MG63 (cell line): ENCODE results near the gene ZNF776. TPM values are rescaled to one million over a fixed set of nuclear protein-coding genes. Genes with fewer than 3 reads are reported as not detected.
A peak's percentile ranks its signal among the peaks of the same experiment; 100 is the strongest.
"Not testable (repeated sequence)": the region's sequence is repeated elsewhere in the genome, so short reads cannot be mapped to it uniquely, and the experiment has no call there.

Source experiments
- DNase-seq: peaks from one replicate; pipeline ENCODE4 v3.0.0-alpha.2; 2020
- H3K27me3 ChIP-seq: fragments of 250-450 bp; sonication (Bioruptor Pico); 2 replicates; pipeline ENCODE4 v1.5.1; 2020; ENCODE audit warnings: mild to moderate bottlenecking, moderate library complexity
- H3K36me3 ChIP-seq: fragments of 250-450 bp; sonication (Bioruptor Pico); 2 replicates; pipeline ENCODE4 v1.5.1; 2020; ENCODE audit warnings: mild to moderate bottlenecking, moderate library complexity
- H3K4me3 ChIP-seq: fragments of 250-450 bp; sonication (Bioruptor Pico); 2 replicates; pipeline ENCODE4 v1.5.1; 2020; ENCODE audit warnings: mild to moderate bottlenecking, moderate library complexity
- H3K9me3 ChIP-seq: fragments of 250-450 bp; sonication (Bioruptor Pico); 2 replicates; pipeline ENCODE4 v1.5.1; 2020; ENCODE audit warnings: mild to moderate bottlenecking, moderate library complexity
- total RNA-seq: library from RNA; depleted of rRNA; stranded (reverse); fragments of >200 nt; shearing (Covaris generic); gene quantifications from 2 replicates; pipeline ENCODE4 v1.2.3, GENCODE V29; 2014; ENCODE audit warnings: low replicate concordance; rRNA removed

The ZNF776 gene
- 7.7 and 10.0 TPM in 2 replicates for total RNA-seq

DNA sequence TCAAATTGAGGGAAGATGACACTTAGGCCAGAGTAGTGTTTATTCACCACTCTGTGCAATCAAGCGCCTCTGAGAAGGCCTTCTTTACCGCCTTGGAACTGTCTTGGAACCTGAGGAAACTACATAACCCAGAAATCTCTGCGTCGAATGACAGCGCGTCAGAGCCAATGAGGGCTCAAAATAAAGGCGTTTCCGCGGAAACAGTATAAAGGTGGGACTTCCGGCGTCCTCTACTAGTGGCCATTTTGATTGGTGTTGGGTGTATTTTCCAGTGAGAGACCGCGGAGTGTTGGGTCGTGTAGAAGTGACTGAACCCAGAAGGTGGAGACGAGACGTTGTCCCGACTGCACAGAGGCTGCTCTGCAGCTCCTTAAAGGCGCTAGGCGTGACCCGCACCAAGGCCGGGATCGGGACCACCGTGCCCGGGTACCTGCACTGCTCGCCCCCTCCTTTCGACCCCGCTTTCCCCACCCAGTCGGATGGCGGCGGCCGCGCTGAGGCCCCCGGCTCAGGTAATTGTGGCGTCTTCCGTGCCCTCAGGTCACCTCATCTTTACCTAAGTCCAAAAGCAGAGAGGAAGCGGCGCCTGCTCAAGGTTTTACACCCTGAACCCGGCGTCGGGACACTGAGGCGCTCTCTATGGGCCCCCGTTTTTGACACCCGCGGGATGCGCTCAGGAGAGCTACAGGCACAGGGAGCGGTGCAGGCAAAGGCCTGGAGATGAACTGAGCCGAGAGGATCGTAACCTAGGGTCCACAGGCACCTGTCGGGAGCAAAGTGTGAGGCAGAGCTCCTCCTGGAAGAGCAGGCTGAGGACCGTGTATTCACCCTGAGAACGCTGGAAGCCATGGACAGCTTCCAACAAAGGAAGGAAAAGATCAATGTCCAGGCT is at the start of gene ZNF776:
ZNF776 (plus strand) TSS at position 236 of the 892 bp plus-strand sequence; CDS start at position 480, 244 bp downstream.
- Histone ChIP-seq H3K4me3 (peak within 1 kb of the TSS; percentile 87), H3K36me3 (peaks cover 42% of the 10 kb centered on the region), H3K9me3 (peaks cover 31% of the 10 kb centered on the region), H3K27me3 (no peaks in the 10 kb centered on the region)
- DNase-seq: peak; percentile 84

DNA sequence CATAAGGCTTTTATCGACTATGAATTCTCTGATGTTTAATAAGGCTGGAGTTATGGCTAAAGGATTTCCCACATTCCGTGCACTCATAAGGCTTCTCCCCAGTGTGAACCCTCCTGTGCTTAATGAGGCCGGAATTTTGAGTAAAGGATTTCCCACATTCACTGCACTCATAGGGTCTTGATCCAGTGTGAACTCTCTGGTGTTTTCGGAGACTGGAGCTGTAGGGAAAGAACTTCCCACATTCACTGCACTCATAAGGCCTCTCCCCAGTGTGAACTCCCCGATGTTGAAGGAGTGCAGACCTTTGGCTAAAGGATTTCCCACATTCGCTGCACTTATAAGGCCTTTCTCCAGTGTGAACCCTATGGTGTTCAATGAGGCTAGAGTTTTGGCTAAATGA is 45.0 kb upstream of the ZNF776 start:
- DNase-seq: no peak
- H3K9me3 ChIP-seq: peaks cover 45% of the 10 kb centered on the region
- H3K36me3 ChIP-seq: no peaks in the 10 kb centered on the region
- no peaks in the 10 kb centered on the region for H3K27me3 ChIP-seq
- no peak overlapping the region for H3K4me3 ChIP-seq

DNA sequence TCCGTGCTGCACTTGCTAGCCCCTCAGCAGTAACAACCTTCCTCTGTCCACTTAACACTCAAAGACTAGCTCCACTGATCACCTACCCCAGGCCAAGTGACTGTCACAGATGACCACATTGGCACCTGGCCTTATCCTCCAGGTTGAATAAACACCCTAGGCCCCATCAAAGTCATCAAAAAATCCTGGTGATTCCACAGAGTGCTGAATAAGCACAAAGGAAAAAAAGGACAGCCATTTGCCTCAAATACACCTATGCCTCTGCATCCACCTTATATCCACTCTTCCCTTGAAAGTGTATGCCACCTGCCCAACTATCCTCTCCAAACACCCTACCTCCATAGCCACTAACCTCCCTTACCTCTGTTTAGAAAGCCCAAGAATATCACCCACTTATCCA is 40.3 kb upstream of the ZNF776 start:
- Histone ChIP-seq H3K9me3 (peaks cover 28% of the 10 kb centered on the region), H3K4me3 (no peak overlapping the region), H3K36me3 (no peaks in the 10 kb centered on the region), H3K27me3 (no peaks in the 10 kb centered on the region)
- DNase-seq: no peak

DNA sequence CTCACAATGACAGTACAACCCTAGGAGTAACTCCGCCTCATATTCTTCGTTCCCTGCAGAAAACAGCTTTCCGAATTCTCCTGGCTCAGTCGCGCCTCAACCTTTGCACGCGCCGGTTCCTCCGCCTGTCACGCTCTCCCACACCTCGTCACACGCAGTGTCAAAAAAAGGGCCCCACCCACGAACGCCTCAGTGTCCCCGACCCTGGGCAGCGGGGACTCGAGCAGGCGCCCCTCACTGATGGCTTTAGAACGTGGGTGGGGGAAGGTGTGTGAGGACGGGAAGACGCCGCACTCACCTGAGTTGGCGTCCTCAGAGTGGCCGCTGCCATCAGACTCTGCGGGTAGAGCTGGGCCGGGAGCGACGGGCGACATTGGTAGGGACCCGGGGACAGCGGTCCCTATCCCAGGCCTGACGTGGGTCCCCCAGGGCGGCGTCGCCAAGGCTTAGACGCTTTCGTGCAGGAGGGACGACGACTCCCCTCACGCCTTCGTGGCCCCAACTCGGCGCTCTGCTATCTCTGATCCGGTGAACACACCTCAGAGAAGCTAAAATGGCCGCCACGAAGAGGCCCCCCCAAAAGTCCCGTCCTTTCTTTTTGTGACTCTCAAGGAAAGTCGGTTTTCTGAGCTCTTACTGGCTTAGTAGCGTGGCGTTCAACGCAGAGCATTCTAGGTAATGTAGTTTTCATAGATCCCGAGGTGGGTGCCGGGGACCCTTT is 37.8 kb upstream of the ZNF776 start, which contains the start of gene ZNF154:
ZNF154 (minus strand) TSS at position 564 of the 721 bp plus-strand sequence; CDS start at position 331, 233 bp downstream.
- Histone ChIP-seq H3K27me3 (no peaks in the 10 kb centered on the region), H3K36me3 (no peaks in the 10 kb centered on the region), H3K9me3 (peaks cover 24% of the 10 kb centered on the region), H3K4me3 (no peak within 1 kb of the TSS)
- DNase-seq: no peak

DNA sequence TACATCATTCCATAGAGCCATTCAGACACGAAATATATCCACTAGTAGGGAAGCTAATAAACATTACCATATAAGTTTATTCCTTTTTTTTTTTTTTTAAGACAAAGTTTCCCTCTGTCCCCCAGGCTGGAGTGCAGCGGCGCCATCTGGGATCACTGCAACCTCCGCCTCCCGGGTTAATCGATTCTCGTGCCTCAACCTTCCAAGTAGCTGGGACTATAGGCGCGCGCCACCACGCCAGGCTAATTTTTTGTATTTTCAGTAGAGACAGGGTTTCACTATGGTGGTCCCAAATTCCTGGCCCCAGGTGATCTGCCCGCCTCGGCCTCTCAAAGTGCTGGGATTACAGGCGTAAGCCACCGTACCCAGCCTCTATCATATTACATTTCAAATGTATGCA is 37.0 kb upstream of the ZNF776 start:
- DNase-seq: no peak
- no peaks in the 10 kb centered on the region for H3K27me3 ChIP-seq
- no peaks in the 10 kb centered on the region for H3K36me3 ChIP-seq
- no peak overlapping the region for H3K4me3 ChIP-seq
- H3K9me3 ChIP-seq: peaks cover 23% of the 10 kb centered on the region

DNA sequence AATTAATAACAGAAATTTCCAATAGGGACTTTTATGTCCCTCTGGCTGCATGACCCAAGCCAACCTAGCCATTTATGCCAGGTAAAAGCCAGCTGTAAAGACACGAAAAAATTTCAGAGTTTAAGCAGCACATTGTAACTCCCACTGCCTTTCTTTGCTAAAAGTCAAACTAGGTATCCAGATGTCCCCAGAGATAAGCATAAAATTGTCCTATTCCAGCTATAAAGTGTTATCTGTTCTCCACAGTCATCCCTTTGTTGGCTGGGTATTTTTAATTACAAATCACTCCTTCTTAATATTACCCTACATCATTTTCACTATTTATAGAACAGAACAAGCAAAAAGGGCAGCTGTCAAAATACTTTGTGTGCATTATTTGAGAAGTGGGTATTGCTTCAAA is 34.4 kb upstream of the ZNF776 start:
- peaks cover 26% of the 10 kb centered on the region for H3K9me3 ChIP-seq
- no peak for DNase-seq
- H3K36me3 ChIP-seq: no peaks in the 10 kb centered on the region
- H3K27me3 ChIP-seq: no peaks in the 10 kb centered on the region
- H3K4me3 ChIP-seq: no peak overlapping the region

DNA sequence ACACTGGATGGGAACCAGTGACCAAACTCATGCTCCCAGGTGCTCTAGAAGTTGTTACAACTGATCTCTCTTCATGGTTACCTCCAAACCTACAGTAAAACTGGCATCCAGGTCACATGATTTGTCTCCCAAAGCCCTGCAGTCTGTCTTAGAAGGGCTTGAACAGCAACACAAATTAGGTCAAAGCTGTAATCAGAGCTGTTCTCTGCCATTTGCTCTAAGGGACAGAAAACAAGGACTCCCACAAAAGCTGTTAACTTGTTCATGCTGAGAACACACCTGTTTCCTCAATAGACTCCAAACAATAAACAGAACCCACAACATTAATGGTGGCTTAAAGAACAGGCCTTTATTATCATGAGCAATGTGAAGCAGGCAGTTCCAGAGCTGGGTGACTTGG is 27.2 kb upstream of the ZNF776 start:
- H3K4me3 ChIP-seq: no peak overlapping the region
- H3K36me3 ChIP-seq: peaks cover 4% of the 10 kb centered on the region
- DNase-seq: no peak
- H3K27me3 ChIP-seq: no peaks in the 10 kb centered on the region
- peaks cover 39% of the 10 kb centered on the region for H3K9me3 ChIP-seq

DNA sequence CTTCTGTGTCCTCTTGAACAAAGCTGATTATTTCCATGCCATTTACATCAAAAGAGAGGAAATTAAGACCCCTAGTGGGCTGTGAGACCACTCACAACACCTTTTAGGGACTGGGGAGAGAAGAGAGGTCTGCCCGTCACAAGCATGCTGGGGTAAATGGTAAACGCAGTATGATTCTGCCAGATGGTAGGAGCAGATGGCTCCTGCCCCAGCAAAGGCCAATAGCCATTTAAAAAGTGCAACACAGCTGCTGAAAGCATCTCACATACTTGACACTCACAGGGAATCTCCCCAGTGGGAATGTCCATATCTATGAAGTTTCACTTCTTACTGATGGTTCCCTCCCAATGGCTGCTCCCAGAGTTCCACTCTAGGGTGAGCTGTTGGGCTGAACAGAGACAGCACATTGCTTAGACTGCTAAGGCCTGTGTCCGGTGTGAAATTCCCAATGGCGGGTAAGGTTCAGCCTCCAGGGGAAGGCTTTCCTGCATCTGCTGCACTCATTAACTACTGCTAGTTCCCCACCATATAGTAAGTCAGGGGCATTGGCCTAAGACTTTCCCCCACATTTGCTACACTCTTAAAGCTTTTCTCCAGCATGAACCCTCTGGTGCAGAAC is 26.6 kb upstream of the ZNF776 start:
- DNase-seq: no peak
- Histone ChIP-seq H3K9me3 (peaks cover 38% of the 10 kb centered on the region), H3K27me3 (no peaks in the 10 kb centered on the region), H3K36me3 (peaks cover 4% of the 10 kb centered on the region), H3K4me3 (no peak overlapping the region)

DNA sequence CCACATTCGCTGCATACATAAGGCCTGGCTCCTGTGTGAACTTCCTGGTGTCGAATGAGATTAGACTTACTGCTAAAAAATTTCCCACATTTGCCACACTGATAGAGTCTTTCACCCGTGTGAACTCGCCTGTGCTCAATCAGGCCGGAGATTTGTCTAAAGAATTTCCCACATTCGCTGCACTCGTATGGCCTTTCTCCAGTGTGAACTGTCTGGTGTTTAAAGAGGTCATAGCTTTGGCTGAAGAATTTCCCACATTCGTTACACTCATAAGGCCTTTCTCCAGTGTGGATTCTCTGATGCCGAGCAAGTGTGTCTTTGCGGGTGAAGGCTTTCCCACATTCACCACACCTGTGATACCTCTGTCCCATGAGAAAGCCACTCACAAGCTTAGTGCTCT is 25.7 kb upstream of the ZNF776 start:
- peaks cover 4% of the 10 kb centered on the region for H3K36me3 ChIP-seq
- H3K9me3 ChIP-seq: peaks cover 41% of the 10 kb centered on the region
- no peak for DNase-seq
- H3K27me3 ChIP-seq: no peaks in the 10 kb centered on the region
- H3K4me3 ChIP-seq: no peak overlapping the region

DNA sequence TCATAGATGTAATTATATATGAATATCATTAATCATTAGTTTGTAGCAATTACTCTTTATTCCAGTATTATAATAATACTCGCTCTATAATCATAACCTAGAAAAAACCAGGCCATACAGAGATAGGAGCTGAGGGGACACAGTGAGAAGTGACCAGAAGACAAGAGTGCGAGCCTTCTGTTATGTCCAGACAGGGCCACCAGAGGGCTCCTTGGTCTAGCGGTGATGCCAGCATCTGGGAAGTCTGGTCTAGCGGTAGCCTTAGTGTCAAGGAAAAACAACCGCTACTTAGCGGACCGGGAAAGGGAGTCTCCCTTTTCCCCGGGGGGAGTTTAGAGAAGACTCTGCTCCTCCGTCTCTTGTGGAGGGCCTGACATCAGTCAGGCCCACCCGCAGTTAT is 8.3 kb upstream of the ZNF776 start:
- H3K4me3 ChIP-seq, H3K36me3 ChIP-seq, DNase-seq, H3K27me3 ChIP-seq: not testable (repeated sequence)
- peaks cover 30% of the 10 kb centered on the region for H3K9me3 ChIP-seq

DNA sequence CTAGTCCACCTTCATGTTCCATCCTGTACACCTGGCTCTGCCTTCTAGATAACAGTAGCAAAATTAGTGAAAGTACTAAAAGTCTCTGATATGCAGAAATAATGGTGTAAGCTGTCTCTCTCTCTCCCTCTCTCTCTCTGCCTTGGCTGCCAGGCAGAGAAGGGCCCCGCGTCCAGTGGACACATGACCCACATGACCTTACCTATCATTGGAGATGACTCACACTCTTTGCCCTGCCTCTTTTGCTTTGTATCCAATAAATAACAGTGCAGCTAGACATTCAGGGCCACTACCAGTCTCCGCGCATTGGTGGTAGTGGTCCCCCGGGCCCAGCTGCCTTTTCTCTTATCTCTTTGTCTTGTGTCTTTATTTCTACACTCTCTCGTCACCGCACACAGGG is 7.8 kb upstream of the ZNF776 start:
- not testable (repeated sequence) for DNase-seq, H3K36me3 ChIP-seq, H3K27me3 ChIP-seq

DNA sequence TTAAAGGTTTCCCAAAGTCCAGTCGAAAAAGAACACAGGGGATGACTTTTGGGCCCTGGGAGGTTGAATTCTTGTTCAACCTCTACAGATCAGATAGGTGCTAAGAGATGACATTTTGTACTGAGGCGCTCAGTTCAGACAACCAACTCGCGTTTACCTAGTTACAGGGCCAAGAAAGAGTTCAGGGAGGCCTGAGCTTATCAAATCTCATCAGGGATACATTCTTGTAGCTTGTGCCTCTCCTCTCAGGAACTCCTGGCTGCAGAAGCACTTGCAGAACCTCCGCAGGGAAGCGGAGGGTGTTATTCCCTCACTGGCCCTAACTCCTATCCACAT is 825 bp downstream of the ZNF776 start:
- DNase-seq: no peak
- peak overlapping the region; percentile 87 for H3K4me3 ChIP-seq
- H3K36me3 ChIP-seq: peaks cover 48% of the 10 kb centered on the region
- no peaks in the 10 kb centered on the region for H3K27me3 ChIP-seq
- H3K9me3 ChIP-seq: peaks cover 29% of the 10 kb centered on the region

More for the DNA sequence above, 7.8 kb upstream of the ZNF776 start:
- not testable (repeated sequence) for H3K4me3 ChIP-seq
- H3K9me3 ChIP-seq: peaks cover 26% of the 10 kb centered on the region

DNA sequence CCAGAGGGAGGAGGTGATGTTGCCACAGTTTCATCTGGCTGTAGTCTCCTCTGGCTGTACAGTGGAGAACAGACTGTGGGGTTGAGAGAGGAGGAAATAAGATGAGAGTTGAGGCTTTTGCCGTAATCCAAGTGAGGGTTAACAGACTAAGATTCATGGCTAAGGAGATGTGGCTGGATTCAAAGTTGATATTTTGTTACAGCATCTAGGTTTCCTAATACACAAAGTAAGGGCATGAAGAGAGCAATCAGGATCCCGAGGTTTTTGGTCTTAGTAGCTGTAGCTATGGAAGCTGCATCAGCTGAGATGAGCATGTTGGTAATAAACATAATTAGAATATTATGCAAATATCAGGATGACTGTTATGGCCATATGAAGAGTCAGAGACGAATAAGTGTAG is 1.4 kb downstream of the ZNF776 start:
- H3K9me3 ChIP-seq: peaks cover 34% of the 10 kb centered on the region
- H3K27me3 ChIP-seq: no peaks in the 10 kb centered on the region
- peaks cover 54% of the 10 kb centered on the region for H3K36me3 ChIP-seq
- DNase-seq: no peak
- H3K4me3 ChIP-seq: no peak overlapping the region

DNA sequence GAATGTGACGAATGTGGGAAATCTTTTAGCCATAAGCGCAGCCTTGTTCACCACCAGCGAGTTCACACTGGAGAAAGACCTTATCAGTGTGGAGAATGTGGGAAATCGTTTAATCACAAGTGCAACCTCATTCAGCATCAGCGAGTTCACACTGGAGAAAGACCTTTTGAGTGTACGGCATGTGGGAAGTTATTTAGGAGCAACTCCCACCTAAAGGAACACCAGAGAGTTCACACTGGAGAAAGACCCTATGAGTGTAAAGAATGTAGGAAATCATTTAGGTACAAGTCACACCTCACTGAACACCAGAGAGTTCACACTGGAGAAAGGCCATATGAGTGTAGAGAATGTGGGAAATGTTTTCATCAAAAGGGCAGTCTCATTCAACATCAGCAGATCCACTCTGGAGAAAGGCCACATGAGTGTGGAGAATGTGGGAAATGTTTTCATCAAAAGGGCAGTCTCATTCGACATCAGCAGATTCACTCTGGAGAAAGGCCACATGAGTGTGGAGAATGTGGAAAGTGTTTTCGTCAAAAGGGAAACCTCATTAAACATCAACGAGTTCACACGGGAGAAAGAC is 7.6 kb downstream of the ZNF776 start:
- no peak for DNase-seq
- H3K27me3 ChIP-seq: no peaks in the 10 kb centered on the region
- H3K36me3 ChIP-seq: peaks cover 97% of the 10 kb centered on the region
- peaks cover 44% of the 10 kb centered on the region for H3K9me3 ChIP-seq
- no peak overlapping the region for H3K4me3 ChIP-seq

DNA sequence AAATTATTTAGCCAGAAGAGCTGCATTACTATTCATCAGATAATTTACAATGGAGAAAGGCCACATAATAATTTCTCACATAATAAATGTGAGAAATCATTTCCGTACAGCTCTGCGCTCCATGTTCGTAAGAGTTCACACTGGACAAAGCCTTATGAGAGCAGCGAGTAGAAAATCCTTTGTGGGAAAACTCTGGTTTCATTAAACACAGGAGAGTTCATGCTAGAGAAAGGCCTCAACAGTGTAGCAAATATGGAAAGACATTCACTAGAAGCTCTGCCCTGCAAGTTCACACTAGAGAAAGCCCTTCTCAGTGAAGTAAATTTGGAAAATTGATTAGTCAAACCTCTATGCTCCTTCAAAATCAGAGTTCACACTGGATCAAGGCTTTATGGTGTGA is 8.4 kb downstream of the ZNF776 start:
- peaks cover 41% of the 10 kb centered on the region for H3K9me3 ChIP-seq
- H3K36me3 ChIP-seq: peaks cover 93% of the 10 kb centered on the region
- no peak overlapping the region for H3K4me3 ChIP-seq
- H3K27me3 ChIP-seq: no peaks in the 10 kb centered on the region
- DNase-seq: no peak

DNA sequence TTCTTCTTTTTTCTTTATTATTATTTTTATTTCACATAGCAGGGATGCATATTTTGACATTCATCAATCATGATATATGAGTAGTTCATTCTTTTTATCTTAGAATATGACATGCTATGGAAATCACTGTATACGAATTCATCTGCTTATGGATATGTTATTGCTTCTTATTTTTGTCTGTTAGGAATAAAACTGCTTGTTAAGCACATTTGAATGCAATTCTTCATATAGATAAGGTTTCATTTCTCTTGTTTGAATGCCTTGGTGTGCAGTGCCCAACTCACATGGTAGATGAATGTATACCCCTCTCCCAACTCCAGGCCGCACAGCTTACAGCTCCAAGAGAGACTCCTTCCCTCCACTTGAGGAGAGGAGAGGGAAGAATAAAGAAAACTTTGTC is 11.3 kb downstream of the ZNF776 start:
- no peak for DNase-seq
- Histone ChIP-seq H3K4me3 (no peak overlapping the region), H3K9me3 (peaks cover 31% of the 10 kb centered on the region), H3K36me3 (peaks cover 74% of the 10 kb centered on the region), H3K27me3 (no peaks in the 10 kb centered on the region)

DNA sequence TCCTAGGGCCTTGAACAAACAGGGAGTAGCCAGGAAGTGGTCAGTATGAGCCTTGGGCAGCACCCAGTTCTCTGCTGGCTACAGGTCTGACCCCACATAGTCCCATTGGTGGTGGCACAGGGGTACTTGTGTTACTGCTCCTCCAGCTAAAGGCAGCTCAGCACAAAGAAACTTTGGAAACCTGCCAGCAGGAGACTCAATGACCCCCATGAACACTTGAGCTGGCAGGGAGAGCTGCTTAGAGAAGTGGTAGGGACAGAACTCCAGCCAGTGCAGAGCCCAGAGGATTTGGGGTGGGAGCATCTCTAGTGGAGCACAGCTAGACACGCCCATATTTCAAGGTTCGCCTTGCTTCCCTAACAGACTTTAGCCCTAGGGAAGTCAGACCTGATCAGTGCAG is 12.5 kb downstream of the ZNF776 start:
- DNase-seq: no peak
- Histone ChIP-seq H3K9me3 (peaks cover 22% of the 10 kb centered on the region), H3K27me3 (no peaks in the 10 kb centered on the region), H3K36me3 (peaks cover 66% of the 10 kb centered on the region), H3K4me3 (no peak overlapping the region)
